Raji (cell line): ENCODE measurements around the gene CD22.
A peak's percentile ranks its signal among the peaks of the same experiment; 100 is the strongest.

ENCODE experiments used
- POLR2A ChIP-seq: IDR thresholded peaks from 2 replicates; pipeline ENCODE4 v1.6.1; 2011; ENCODE audit warnings: low read depth, low read length, control low read depth; ENCODE audit not compliant: insufficient read depth

CD22 gene

DNA sequence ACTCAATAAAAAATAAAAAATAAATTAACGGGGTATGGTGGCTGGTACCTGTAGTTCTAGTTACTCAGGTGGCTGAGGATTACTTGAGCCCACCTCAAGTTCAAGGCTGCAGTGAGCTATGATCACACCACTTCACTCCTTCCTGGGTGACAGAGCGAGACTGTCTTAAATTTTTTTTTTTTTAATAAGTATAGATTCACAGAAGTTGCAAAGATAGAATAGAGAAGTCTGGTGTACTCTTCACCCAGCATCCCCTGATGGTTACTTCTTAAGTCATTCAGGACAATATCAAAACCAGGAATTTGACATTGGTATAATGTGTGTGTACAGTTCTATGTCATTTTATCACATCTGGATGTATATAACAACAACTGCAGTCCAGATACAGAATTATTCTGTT is 7.7 kb upstream of the CD22 start:
- no peak for TF ChIP-seq POLR2A

DNA sequence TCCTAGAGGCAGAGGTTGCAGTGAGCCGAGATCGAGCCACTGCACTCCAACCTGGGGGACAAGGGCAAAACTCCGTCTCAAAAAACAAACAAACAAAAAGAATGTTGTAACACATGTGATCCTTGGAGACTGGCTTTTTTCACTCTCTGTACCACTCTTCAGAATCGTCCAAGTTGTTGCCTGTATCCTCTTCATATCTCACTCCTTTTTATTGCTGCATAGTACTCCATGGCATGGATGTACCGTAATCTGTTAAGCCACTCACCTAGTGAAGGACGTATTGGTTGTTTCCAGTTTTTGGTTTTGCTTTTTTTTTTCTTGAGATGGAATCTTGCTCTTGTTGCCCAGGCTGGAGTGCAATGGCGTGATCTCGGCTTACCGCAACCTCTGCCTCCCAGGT is 7.0 kb upstream of the CD22 start:
- TF ChIP-seq POLR2A: no peak

GRCh38 chr19:35327642-35328041 is 1.3 kb upstream of the CD22 start:
- no peak for TF ChIP-seq POLR2A

DNA sequence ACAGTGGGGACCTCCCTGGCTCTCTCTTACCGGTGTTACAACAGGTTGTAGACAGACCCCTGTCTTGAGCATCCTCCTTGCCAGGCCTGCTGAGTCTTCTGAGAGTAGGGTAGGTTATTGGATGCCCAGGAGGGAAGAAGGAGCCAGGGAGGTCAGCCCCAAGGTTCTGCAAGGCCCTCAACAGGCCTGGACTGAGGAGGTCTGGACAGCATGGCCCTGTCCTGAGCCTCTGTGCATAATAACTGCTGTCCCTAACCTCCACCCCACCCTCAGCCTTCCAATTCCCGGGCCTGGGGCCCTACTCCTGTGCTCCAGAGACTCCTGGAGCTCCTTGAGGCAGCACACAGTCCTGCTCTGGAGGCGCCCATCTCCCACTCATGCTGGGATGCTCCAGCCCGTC is 336 bp downstream of the CD22 start:
- peak; percentile 8; the same call in 1 of the 2 replicates for TF ChIP-seq POLR2A

GRCh38 chr19:35330475-35330874 is 1.5 kb downstream of the CD22 start:
- TF ChIP-seq POLR2A: peak; percentile 82

GRCh38 chr19:35331551-35332214 is 2.7 kb downstream of the CD22 start:
- 0 out of 2 replicates have a peak, but pooled peaks have one; percentile 22 for TF ChIP-seq POLR2A

GRCh38 chr19:35332817-35333216 is 3.8 kb downstream of the CD22 start:
- TF ChIP-seq POLR2A: no peak

GRCh38 chr19:35334144-35334753 is 5.3 kb downstream of the CD22 start:
- TF ChIP-seq POLR2A: no peak

- no peak for TF ChIP-seq POLR2A
Measured at GRCh38 chr19:35336166-35336955, 7.4 kb downstream of the CD22 start.

DNA sequence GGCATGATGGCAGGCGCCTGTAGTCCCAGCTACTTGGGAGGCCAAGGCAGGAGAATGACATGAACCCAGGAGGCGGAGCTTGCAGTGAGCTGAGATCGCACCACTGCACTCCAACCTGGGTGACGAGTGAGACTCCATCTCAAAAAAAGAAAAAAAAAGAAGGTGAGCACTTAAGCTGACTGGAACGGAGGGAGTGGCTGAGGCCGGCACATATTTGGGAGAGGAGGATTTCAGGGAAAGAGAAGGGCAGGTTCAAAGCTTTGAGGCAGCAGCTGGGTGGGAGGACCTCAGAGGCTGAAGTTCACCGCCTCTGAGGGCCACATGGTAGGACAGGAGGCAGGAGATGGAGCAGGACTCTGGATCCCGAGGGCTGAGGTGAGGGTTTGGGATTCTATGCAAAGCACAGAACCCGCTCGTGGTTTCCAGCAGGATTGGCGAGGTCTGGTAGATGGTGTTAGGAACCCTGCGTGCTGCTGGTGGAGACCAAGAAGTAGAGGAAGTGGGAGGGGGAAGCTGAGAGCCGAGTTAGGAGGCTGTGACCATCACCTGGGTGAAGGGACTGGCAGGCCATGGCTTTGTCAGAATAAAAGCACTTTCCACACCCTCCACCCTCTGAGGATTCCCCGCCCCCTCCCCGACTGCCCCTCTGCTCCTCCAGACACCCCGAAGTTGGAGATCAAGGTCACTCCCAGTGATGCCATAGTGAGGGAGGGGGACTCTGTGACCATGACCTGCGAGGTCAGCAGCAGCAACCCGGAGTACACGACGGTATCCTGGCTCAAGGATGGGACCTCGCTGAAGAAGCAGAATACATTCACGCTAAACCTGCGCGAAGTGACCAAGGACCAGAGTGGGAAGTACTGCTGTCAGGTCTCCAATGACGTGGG is 8.4 kb downstream of the CD22 start:
- no peak for TF ChIP-seq POLR2A

- no peak for TF ChIP-seq POLR2A
Measured at GRCh38 chr19:35337984-35338296, 9.0 kb downstream of the CD22 start.

DNA sequence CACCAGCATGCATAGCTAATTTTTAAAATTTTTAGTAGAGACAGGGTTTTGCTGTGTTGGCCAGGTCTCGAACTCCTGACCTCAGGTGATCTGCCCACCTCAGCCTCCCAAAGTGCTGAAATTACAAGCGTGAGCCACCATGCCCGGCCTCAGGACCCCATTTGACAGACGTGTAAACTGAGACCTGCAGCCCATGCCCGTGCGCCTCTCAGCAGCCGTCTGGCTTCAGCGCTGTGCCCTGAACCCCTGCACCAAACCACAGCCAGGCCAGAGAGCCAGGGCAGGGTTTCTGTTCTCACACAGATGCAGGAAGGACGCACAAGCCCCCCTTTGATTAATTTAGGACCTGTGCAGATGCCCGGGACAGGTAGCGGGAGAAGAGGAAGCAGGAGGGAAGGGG is 11.4 kb downstream of the CD22 start:
- no peak for TF ChIP-seq POLR2A

- TF ChIP-seq POLR2A: no peak
Measured at GRCh38 chr19:35341006-35341405, 12.0 kb downstream of the CD22 start.

DNA sequence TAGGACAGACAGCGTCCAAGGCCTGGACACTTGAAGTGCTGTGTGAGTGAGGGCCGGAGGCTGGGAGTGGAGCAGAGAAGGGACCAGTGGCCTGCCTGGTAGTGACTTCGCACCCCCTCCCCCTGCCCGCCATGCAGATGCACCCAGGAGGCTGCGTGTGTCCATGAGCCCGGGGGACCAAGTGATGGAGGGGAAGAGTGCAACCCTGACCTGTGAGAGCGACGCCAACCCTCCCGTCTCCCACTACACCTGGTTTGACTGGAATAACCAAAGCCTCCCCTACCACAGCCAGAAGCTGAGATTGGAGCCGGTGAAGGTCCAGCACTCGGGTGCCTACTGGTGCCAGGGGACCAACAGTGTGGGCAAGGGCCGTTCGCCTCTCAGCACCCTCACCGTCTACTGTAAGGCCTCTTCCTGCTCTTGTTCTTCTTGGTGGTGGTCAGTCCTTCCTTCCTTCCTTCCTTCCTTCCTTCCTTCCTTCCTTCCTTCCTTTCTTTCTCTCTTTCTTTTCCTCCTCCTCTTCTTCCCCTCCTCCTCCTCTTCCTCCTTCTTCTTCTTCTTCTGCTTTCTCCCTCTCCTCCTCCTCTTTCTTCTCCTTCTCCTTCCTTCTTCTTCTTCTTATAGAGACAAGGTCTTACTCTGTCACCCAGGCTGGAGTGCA is 12.7 kb downstream of the CD22 start:
- TF ChIP-seq POLR2A: no peak

DNA sequence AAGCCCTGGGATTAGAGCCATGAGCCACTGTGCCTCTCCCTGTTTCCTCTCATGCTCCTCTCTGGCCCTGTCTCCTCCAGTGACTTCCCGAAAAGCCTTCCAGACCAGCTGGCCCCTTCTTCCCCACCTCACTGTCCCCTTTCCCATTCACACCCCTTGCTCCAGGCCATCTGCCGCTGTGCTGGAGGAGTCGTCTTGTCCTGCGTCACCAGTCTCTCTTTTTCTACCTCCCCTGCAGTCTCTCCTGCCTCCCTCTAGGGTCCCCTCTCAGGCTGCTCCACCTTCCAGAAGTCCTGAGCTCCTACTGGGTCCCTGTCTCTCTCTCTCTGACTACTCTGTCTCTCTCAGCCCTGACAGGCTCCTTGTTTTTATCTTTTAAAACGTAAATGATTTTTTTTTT is 13.4 kb downstream of the CD22 start:
- TF ChIP-seq POLR2A: no peak
